HEK293 (cell line): Measurements from ENCODE around the gene ALKBH3.

ENCODE experiments used
- CTCF ChIA-PET: fragments of 350-600 bp; formaldehyde crosslinking; extraction: SDS; loops from one replicate; lab custom pipeline; 2021; ENCODE audit warnings: antibody characterized with exemption; lab: Yijun Ruan, JAX
- POLR2A ChIA-PET: fragments of 300-600 bp; formaldehyde crosslinking; extraction: SDS; loops from one replicate; lab custom pipeline; 2020; ENCODE audit warnings: antibody characterized with exemption, inconsistent platforms; lab: Yijun Ruan, JAX
- H3K27ac ChIP-seq: fragments of 200-500 bp; sonication (Bioruptor generic); 2 replicates; pipeline ENCODE4 v1.5.1; 2014; ENCODE audit warnings: low read depth, low read length, control low read depth, inconsistent platforms; ENCODE audit errors: extremely low read depth
- H3K36me3 ChIP-seq, 2 experiments: fragments of 200-500 bp in 1 of 2; sonication (Bioruptor generic) in 1 of 2; 1 replicate in 1 of 2; 2 replicates in 1 of 2; pipeline ENCODE4 v1.5.1; 2014 to 2017; ENCODE audit warnings: inconsistent platforms in 2 of 2, low read length in 2 of 2; ENCODE audit not compliant: control insufficient read depth in 2 of 2, insufficient read depth in 1 of 2
- H3K4me1 ChIP-seq: fragments of 200-500 bp; sonication (Bioruptor generic); 2 replicates; pipeline ENCODE4 v1.5.1; 2014; ENCODE audit warnings: mild to moderate bottlenecking, low read length, inconsistent platforms; ENCODE audit not compliant: control insufficient read depth, insufficient read depth
- H3K4me3 ChIP-seq: 2 replicates; pipeline ENCODE4 v1.5.1; 2011; ENCODE audit warnings: low read depth, mild to moderate bottlenecking, control low read depth, low read length, moderate library complexity
- H3K9me3 ChIP-seq: fragments of 200-500 bp; sonication (Bioruptor generic); 2 replicates; pipeline ENCODE4 v1.5.1; 2014; ENCODE audit warnings: low read depth, low read length, inconsistent platforms; ENCODE audit not compliant: control insufficient read depth, insufficient read depth
- IKZF3 ChIP-seq: fragments of 450-650 bp; IDR thresholded peaks from 2 replicates; pipeline ENCODE4 v1.5.0; 2018; ENCODE audit warnings: missing biosample characterization, mild to moderate bottlenecking, missing genetic modification characterization, moderate library complexity
- OSR2 ChIP-seq: fragments of 450-650 bp; formaldehyde crosslinking; IDR thresholded peaks from 2 replicates; pipeline ENCODE4 v1.5.1; 2016; ENCODE audit warnings: missing biosample characterization, missing genetic modification characterization
- RBAK ChIP-seq: fragments of 450-650 bp; formaldehyde crosslinking; IDR thresholded peaks from 2 replicates; pipeline ENCODE4 v1.5.1; 2016; ENCODE audit warnings: missing biosample characterization, missing genetic modification characterization
- SP7 ChIP-seq: fragments of 450-650 bp; formaldehyde crosslinking; IDR thresholded peaks from 2 replicates; pipeline ENCODE4 v1.5.1; 2016; ENCODE audit warnings: missing biosample characterization, missing genetic modification characterization
- ZBTB48 ChIP-seq: fragments of 450-650 bp; formaldehyde crosslinking; IDR thresholded peaks from 2 replicates; pipeline ENCODE4 v1.5.1; 2016; ENCODE audit warnings: missing biosample characterization, missing genetic modification characterization
- ZNF248 ChIP-seq: fragments of 450-650 bp; formaldehyde crosslinking; IDR thresholded peaks from 2 replicates; pipeline ENCODE4 v1.5.1; 2017; ENCODE audit warnings: missing biosample characterization, missing genetic modification characterization
- ZNF561 ChIP-seq: fragments of 450-650 bp; IDR thresholded peaks from 2 replicates; pipeline ENCODE4 v1.5.1; 2018; ENCODE audit warnings: missing biosample characterization, missing genetic modification characterization, borderline replicate concordance
- ZNF654 ChIP-seq: fragments of 450-650 bp; formaldehyde crosslinking; IDR thresholded peaks from 2 replicates; pipeline ENCODE4 v1.5.1; 2016; ENCODE audit warnings: low read depth, missing biosample characterization, missing genetic modification characterization
- ZNF660 ChIP-seq: fragments of 450-650 bp; IDR thresholded peaks from 2 replicates; pipeline ENCODE4 v1.5.1; 2018; ENCODE audit warnings: missing biosample characterization, mild to moderate bottlenecking, missing genetic modification characterization
- ZNF677 ChIP-seq: fragments of 450-650 bp; IDR thresholded peaks from 2 replicates; pipeline ENCODE4 v1.5.0; 2018; ENCODE audit warnings: missing biosample characterization, mild to moderate bottlenecking, missing genetic modification characterization, moderate library complexity
- ZNF76 ChIP-seq: fragments of 450-650 bp; formaldehyde crosslinking; IDR thresholded peaks from 2 replicates; pipeline ENCODE4; 2016; ENCODE audit warnings: low read depth, missing biosample characterization, missing genetic modification characterization, borderline replicate concordance
- ZSCAN30 ChIP-seq: fragments of 450-650 bp; IDR thresholded peaks from 2 replicates; pipeline ENCODE4 v1.5.1; 2018; ENCODE audit warnings: missing biosample characterization, mild to moderate bottlenecking, missing genetic modification characterization, moderate library complexity
- TF ChIP-seq, protein P1 (sequence below): fragments of 450-650 bp; formaldehyde crosslinking; IDR thresholded peaks from 2 replicates; pipeline ENCODE4 v1.5.1; 2016; ENCODE audit warnings: missing biosample characterization, missing genetic modification characterization
- TF ChIP-seq, protein P2 (sequence below): fragments of 450-650 bp; formaldehyde crosslinking; IDR thresholded peaks from 2 replicates; pipeline ENCODE4 v1.5.1; 2016; ENCODE audit warnings: missing biosample characterization, missing genetic modification characterization

The ALKBH3 gene

DNA sequence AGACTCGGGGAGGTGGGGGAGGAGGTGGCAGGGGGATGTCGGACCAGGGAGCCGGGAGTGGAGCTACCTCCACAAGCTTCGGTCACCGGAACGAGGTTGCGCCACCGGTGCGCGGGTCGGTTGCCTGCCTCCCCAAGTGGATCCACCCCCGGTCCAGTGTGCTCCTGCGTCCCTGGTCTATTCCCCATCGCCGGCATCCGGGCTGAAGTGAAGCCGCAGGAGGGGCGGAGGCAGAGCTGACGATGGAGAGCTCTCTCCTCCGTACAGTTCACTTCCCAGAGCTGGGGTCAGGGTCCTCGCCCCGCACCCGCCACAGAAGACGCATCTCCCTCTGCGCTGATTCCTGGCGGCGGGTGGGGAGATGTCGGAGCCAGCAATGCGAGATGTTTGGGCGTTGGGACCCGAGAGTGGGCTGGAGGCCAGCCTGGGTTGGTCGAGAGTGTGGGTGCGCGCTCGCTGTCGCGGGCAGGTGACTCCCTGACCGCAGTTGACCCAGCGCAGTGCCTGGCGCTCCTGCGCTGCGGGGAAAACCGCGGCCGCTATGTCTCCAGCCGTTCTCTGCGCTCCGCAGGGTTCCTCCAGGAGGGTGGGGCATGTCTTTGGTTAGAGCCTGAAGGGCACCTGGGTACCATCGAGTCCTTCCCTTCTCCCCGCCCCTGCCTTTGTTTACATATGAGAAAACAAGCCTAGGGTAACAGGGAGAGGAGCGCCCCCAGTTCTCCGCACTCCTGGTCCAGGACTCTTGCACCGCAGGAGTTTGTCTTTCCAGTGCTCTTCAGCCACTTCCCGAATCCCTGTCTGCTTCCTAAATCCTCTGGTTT, 63.5 kb downstream of the ALKBH3 start (continued):
- TF ChIP-seq, protein P1, sequence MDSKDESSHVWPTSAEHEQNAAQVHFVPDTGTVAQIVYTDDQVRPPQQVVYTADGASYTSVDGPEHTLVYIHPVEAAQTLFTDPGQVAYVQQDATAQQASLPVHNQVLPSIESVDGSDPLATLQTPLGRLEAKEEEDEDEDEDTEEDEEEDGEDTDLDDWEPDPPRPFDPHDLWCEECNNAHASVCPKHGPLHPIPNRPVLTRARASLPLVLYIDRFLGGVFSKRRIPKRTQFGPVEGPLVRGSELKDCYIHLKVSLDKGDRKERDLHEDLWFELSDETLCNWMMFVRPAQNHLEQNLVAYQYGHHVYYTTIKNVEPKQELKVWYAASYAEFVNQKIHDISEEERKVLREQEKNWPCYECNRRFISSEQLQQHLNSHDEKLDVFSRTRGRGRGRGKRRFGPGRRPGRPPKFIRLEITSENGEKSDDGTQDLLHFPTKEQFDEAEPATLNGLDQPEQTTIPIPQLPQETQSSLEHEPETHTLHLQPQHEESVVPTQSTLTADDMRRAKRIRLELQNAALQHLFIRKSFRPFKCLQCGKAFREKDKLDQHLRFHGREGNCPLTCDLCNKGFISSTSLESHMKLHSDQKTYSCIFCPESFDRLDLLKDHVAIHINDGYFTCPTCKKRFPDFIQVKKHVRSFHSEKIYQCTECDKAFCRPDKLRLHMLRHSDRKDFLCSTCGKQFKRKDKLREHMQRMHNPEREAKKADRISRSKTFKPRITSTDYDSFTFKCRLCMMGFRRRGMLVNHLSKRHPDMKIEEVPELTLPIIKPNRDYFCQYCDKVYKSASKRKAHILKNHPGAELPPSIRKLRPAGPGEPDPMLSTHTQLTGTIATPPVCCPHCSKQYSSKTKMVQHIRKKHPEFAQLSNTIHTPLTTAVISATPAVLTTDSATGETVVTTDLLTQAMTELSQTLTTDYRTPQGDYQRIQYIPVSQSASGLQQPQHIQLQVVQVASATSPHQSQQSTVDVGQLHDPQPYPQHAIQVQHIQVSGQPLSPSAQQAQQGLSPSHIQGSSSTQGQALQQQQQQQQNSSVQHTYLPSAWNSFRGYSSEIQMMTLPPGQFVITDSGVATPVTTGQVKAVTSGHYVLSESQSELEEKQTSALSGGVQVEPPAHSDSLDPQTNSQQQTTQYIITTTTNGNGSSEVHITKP: no peak
- TF ChIP-seq ZNF677 (tag by site-specific recombination) (no peak), SP7 (tag by site-specific recombination) (0 out of 2 replicates have a peak, but pooled peaks have one; percentile 7), ZNF76 (tag by site-specific recombination) (no peak)

DNA sequence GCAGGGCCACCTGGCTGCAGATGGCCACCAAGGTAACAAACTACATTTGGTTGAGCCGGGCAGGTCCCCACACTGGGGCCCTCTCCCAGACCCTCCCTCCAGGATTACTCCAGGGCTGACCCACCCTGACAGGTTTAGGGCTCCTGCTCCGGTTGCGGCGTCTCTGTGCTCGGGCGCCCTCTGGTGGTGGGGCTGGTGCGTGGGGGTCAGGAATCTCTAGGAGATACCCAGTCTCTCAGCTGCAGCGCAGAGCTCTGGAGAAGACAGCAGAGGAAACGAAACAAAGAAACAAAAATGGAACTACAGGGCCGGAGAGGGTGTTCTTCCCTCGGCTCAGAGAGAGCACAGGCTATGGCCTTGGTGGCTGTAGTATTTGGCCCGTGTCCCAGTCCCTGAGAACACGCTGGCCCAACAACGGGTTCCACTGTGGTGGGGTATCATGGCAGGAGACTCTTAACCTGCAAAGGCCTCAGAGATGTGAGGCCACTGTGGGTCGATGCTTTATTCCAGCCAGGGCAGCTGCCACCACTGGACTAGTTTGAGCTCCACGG, 64.2 kb downstream of the ALKBH3 start:
- no peak overlapping the region for H3K4me3 ChIP-seq
- H3K36me3 ChIP-seq: no peaks in the 10 kb centered on the region
- no peak overlapping the region for H3K27ac ChIP-seq
- no peaks in the 10 kb centered on the region for H3K4me1 ChIP-seq
- TF ChIP-seq IKZF3 (peak; percentile 44; the same call in 1 of the 2 replicates), ZNF561 (tag by site-specific recombination) (0 out of 2 replicates have a peak, but pooled peaks have one; percentile 24), ZNF248 (tag by site-specific recombination) (no peak), OSR2 (tag by site-specific recombination) (no peak), ZNF654 (tag by site-specific recombination) (peak; percentile 48), ZNF660 (tag by site-specific recombination) (0 out of 2 replicates have a peak, but pooled peaks have one; percentile 36), ZBTB48 (tag by site-specific recombination) (peak; percentile 28; the same call in 1 of the 2 replicates), ZSCAN30 (tag by site-specific recombination) (0 out of 2 replicates have a peak, but pooled peaks have one; percentile 35)
- TF ChIP-seq, protein P2, sequence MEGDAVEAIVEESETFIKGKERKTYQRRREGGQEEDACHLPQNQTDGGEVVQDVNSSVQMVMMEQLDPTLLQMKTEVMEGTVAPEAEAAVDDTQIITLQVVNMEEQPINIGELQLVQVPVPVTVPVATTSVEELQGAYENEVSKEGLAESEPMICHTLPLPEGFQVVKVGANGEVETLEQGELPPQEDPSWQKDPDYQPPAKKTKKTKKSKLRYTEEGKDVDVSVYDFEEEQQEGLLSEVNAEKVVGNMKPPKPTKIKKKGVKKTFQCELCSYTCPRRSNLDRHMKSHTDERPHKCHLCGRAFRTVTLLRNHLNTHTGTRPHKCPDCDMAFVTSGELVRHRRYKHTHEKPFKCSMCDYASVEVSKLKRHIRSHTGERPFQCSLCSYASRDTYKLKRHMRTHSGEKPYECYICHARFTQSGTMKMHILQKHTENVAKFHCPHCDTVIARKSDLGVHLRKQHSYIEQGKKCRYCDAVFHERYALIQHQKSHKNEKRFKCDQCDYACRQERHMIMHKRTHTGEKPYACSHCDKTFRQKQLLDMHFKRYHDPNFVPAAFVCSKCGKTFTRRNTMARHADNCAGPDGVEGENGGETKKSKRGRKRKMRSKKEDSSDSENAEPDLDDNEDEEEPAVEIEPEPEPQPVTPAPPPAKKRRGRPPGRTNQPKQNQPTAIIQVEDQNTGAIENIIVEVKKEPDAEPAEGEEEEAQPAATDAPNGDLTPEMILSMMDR (tag by site-specific recombination): peak; percentile 66
- ChIA-PET CTCF (interaction anchor here (0.6 to 2.0 kb wide), 25 partner anchors 8 to 285 kb away, joined by 3 to 18 read pairs (median 3); no protein-coding TSS in a partner anchor), POLR2A (interaction anchor here (0.6 kb wide), 1 partner anchor 71 kb away, joined by 4 read pairs; no protein-coding TSS in a partner anchor)
- no peaks in the 10 kb centered on the region for H3K9me3 ChIP-seq

DNA sequence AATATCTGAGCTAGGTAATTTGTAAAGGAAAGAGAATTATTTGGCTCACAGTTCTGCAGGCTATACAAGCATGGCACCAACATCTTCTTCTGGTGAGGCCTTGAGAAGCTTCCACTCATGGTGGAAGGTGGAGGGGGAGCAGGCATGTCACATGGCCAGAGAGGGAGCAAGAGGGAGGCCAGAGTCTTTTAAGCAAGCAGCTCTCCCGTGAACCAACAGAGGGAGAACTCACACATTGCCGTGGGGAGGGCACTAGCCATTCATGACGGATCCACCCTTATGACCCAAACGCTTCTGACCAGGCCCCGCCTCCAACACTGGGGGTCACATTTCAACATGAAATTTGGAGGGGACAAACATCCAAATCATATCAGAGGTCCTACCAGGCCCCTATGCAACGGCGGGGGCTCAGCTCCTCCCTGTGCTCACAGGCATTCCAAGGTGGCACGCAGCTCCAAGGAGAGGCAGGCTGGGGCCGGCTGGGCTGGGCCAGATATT, 66.4 kb downstream of the ALKBH3 start:
- no peaks in the 10 kb centered on the region for H3K36me3 ChIP-seq
- ChIA-PET CTCF (interaction anchor here (0.6 to 1.6 kb wide), 6 partner anchors 15 to 147 kb away, joined by 3 to 14 read pairs (median 4); no protein-coding TSS in a partner anchor), POLR2A (interaction anchor here (0.6 kb wide), 1 partner anchor 9 kb away, joined by 5 read pairs; no protein-coding TSS in a partner anchor)
- H3K4me3 ChIP-seq: no peak overlapping the region
- H3K4me1 ChIP-seq: no peaks in the 10 kb centered on the region
- H3K27ac ChIP-seq: no peak overlapping the region
- TF ChIP-seq RBAK (no peak), ZNF561 (tag by site-specific recombination) (no peak)
- TF ChIP-seq, protein P2 (tag by site-specific recombination): peak; percentile 58
- H3K9me3 ChIP-seq: no peaks in the 10 kb centered on the region
